Immature natural killer cell (primary cell): ENCODE results near the gene MYOF. TPM values are rescaled to one million over a fixed set of nuclear protein-coding genes. Genes with fewer than 3 reads are reported as not detected.

Experiments used
- DNase-seq, 3 donors: peaks; one replicate each; pipeline ENCODE4 v3.0.0; 2022; ENCODE audit warnings: mixed read lengths in 1 of 3
- H3K27ac Mint-ChIP-seq, 6 donors: one replicate each; pipeline ENCODE4 v1.8.0; 2020; ENCODE audit warnings: mixed read lengths in 6 of 6, mild to moderate bottlenecking in 5 of 6, inconsistent platforms in 4 of 6, moderate library complexity in 3 of 6
- H3K27me3 Mint-ChIP-seq, 3 donors: one replicate each; pipeline ENCODE4 v1.8.0; 2020 to 2021; ENCODE audit warnings: low read depth in 3 of 3, mild to moderate bottlenecking in 3 of 3, mixed read lengths in 3 of 3, moderate library complexity in 3 of 3, inconsistent platforms in 1 of 3
- H3K36me3 Mint-ChIP-seq, 3 donors: one replicate each; pipeline ENCODE4 v1.8.0; 2020; ENCODE audit warnings: mixed read lengths in 3 of 3, inconsistent platforms in 2 of 3, mild to moderate bottlenecking in 2 of 3
- H3K4me1 Mint-ChIP-seq, 2 donors: one replicate each; pipeline ENCODE4 v1.8.0; 2020; ENCODE audit warnings: inconsistent platforms in 2 of 2, mild to moderate bottlenecking in 2 of 2, mixed read lengths in 2 of 2, moderate library complexity in 1 of 2
- H3K4me3 Mint-ChIP-seq, 5 donors: one replicate each; pipeline ENCODE4 v1.8.0; 2020; ENCODE audit warnings: mild to moderate bottlenecking in 5 of 5, mixed read lengths in 5 of 5, inconsistent platforms in 3 of 5, moderate library complexity in 3 of 5
- H3K9me3 Mint-ChIP-seq, 6 donors: one replicate each; pipeline ENCODE4 v1.8.0; 2020; ENCODE audit warnings: mild to moderate bottlenecking in 6 of 6, mixed read lengths in 6 of 6, inconsistent platforms in 4 of 6, moderate library complexity in 3 of 6
- polyA plus RNA-seq, 3 donors: library from polyadenylated mRNA; unstranded; fragments of 300-500 nt; fragmentation: Illumina TruSeq; gene quantifications; one replicate each; pipeline ENCODE4 v1.2.3, GENCODE V29; 2021

The MYOF gene
- polyA plus RNA-seq, 3 donors from 2014 or later: 0.21 to 0.33 TPM; not detected in 1

DNA sequence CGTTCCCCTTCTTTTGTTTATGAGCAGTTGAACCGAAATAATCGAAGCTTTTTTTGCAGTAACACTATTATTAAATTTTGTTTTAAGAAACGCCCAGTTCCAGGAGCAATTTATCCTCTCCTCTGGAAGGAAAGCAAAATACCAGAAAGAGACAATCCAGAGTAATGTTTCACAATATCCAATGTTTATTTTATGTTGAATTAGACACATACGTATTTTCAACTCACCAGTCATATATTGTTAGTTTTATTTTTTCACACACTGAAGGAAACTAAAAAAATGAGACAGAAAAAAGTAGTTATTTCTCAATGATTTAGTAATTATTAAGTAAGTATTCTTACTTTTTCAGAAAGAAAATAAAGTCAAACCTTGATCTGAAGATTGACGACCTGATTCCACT, 85.1 kb downstream of the MYOF start:
- no peak for DNase-seq
- Mint-ChIP-seq H3K27ac (no peak overlapping the region), H3K4me1 (no peaks in the 10 kb centered on the region), H3K4me3 (no peak overlapping the region), H3K27me3 (peaks cover 0 to 4% (median 2%) of the 10 kb centered on the region in 3 donors), H3K9me3 (no peaks in the 10 kb centered on the region), H3K36me3 (no peaks in the 10 kb centered on the region)

DNA sequence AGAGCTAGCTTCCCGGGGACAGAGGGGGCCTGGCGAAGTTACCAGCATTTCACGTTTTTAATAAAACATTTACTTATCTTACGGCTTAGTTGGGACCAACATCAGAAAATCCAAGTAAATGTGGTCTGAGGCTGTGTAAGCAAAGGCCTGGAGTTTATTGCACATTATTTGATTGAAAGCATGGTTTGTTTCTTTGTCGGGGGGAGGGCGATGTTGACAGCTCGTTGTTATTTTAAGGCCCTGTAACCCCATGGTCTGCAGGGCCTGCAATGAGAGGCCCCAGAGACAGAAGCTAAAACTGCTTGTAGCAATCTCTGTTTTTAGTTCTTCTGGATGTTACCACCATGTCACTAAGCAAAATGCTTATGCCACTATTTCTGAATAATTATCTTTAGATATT, 88.9 kb downstream of the MYOF start:
- H3K27me3 Mint-ChIP-seq: peaks cover 0 to 5% (median 1%) of the 10 kb centered on the region in 3 donors
- DNase-seq: no peak
- no peaks in the 10 kb centered on the region for H3K36me3 Mint-ChIP-seq
- H3K4me1 Mint-ChIP-seq: no peaks in the 10 kb centered on the region
- H3K27ac Mint-ChIP-seq: no peak overlapping the region
- no peaks in the 10 kb centered on the region for H3K9me3 Mint-ChIP-seq
- no peak overlapping the region for H3K4me3 Mint-ChIP-seq

DNA sequence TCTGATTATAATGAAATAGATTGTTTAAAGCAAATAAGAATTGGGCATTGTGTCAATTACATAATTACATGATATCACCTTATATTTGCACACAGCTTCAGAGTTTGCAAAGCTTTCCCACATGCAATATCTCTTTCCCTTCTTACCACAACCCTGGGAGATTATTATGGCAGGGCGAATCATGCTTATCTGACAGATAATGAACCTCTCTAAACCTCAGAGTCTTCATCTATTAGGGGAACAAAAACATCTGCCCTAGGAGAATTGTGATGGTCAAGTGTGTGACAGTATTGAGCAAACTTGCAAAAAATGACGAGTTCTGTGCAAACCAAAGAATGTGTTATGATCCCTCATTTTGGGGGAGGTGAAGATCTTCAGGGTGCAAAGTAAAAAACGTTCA, 90.0 kb downstream of the MYOF start:
- no peak overlapping the region for H3K4me3 Mint-ChIP-seq
- H3K27ac Mint-ChIP-seq: no peak overlapping the region
- H3K27me3 Mint-ChIP-seq: peaks cover 0 to 5% (median 0%) of the 10 kb centered on the region in 3 donors
- H3K36me3 Mint-ChIP-seq: no peaks in the 10 kb centered on the region
- DNase-seq: no peak
- peaks cover 8 to 9% of the 10 kb centered on the region in 2 donors for H3K4me1 Mint-ChIP-seq
- no peaks in the 10 kb centered on the region for H3K9me3 Mint-ChIP-seq

DNA sequence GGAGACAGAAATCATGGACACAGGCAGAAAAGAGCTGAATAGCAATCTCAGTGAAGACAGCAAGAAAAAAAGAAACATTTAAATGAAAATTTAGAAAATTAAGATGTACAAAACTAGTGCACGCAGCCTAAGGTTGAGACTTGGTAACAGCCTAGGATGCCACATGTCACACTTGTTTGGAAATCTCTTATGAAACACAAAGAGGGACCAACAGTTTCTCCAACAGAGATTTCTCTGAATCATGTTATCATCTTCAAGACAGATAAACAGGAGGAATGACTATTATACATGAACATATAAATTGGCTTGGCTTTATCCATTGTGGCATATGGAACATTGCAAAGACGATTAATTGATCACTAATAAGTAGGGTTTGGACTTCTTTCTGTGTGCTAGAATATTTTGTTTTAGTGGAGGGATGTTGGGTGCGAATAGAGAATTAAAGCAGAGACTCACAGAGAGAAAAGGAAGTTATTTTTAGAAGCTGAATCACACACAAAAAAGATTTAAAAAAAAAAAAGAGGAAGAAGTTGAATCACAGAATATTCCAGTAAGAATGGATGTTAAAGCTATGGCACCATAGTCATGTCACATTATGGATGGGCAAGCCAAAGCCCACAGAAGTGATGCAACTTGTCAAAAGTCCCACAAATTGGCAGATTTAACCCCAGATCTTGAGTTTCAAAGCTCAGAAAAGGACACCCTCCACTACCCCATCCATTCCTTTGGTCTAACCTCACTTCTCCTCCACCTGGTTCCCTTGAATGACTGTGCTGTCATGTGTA, 91.6 kb downstream of the MYOF start:
- Mint-ChIP-seq H3K36me3 (no peaks in the 10 kb centered on the region), H3K27ac (no peak overlapping the region), H3K27me3 (peaks cover 0 to 5% (median 2%) of the 10 kb centered on the region in 3 donors), H3K4me3 (no peak overlapping the region), H3K4me1 (peaks cover 20 to 23% of the 10 kb centered on the region in 2 donors), H3K9me3 (no peaks in the 10 kb centered on the region)
- DNase-seq: no peak

DNA sequence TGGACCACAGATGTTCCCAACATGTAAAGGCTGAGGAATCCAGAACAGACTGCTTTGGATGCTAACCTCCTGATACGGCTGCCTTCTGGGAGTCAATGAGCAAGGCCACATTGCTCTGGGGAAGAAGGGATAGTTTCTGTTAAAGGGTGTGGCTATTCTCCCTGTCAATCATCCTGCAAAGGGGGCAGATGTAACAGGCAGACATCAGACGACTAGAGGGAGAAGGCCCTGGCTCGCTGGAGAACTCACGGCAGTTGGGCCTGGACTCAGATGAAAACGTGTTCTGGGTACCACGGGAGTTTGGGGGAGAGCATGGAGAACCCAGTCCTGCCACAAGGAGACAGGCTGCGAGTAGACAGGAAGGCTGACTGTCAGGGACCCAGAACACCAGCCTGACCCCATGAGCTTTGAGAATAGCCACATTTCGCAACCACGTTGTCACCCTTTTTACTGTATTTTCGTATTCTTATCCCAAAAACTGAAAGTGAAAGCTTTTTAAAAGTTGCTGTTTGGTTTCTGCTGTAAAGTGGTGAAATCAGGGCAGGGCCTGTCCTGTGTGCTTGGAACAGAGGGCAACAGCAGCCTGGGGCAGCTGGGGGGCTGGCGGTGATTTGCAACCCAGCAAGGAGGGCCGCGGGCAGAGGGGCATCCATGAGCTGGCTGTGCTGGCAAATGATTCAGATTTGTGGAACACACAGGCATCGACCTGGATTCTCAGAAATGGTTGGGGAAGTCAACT, 95.3 kb downstream of the MYOF start:
- H3K27ac Mint-ChIP-seq: peak overlapping the region; percentile 84 to 93 (median 91)
- H3K27me3 Mint-ChIP-seq: peaks cover 2 to 4% (median 4%) of the 10 kb centered on the region in 3 donors
- H3K9me3 Mint-ChIP-seq: no peaks in the 10 kb centered on the region
- peak overlapping the region; percentile 56 to 86 (median 73) for H3K4me3 Mint-ChIP-seq
- peaks cover 20 to 23% of the 10 kb centered on the region in 2 donors for H3K4me1 Mint-ChIP-seq
- H3K36me3 Mint-ChIP-seq: no peaks in the 10 kb centered on the region
- DNase-seq: peak; percentile 49 to 61 (median 53)

DNA sequence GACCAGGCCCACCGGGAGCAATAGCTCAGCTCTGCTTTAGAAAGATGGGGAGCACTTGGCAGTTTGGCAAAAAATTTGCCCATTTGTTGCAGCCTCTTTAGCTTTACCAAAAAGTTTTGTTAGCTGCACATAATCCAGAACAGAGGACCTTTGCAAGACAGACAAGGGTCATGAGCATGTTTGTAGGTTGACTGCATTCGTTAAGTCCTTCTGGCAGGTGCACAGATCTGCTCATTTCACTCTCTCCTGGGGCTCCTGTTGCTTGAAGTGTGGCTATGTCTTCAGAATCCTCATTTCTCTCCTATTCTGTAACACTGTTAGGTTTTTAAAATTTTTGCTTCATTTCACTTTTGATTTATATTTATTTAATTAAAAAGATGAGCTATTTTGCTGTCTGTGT, 96.8 kb downstream of the MYOF start:
- Mint-ChIP-seq H3K4me3 (no peak overlapping the region), H3K36me3 (no peaks in the 10 kb centered on the region), H3K27me3 (peaks cover 2 to 4% (median 2%) of the 10 kb centered on the region in 3 donors), H3K27ac (peak overlapping the region in 4 of 6 donors; percentile 15 to 64 (median 22)), H3K4me1 (peaks cover 20 to 23% of the 10 kb centered on the region in 2 donors), H3K9me3 (no peaks in the 10 kb centered on the region)
- DNase-seq: no peak

DNA sequence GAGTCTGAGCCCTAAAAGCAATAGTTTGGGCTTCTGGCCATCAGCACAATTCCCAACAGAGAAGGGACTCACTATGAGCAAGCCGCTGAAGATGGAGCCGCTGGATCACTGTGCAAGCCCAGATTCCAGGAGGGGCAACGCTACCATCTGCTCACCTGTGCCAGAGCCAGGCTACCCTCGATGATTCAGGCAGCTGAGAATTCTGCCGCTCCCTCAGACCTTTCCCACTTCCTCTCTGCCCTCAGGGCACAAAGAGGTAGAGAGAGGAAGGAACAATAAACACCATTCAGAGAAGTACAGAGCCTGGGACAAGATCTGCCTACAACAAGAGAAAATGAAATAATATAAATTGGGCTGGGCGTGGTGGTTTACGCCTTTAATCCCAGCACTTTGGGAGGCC, 98.1 kb downstream of the MYOF start:
- H3K4me3 Mint-ChIP-seq: no peak overlapping the region
- H3K4me1 Mint-ChIP-seq: peaks cover 20 to 23% of the 10 kb centered on the region in 2 donors
- peaks cover 2 to 4% (median 2%) of the 10 kb centered on the region in 3 donors for H3K27me3 Mint-ChIP-seq
- DNase-seq: no peak
- no peaks in the 10 kb centered on the region for H3K36me3 Mint-ChIP-seq
- no peaks in the 10 kb centered on the region for H3K9me3 Mint-ChIP-seq
- H3K27ac Mint-ChIP-seq: peak overlapping the region in 1 of 6 donors; percentile 18

DNA sequence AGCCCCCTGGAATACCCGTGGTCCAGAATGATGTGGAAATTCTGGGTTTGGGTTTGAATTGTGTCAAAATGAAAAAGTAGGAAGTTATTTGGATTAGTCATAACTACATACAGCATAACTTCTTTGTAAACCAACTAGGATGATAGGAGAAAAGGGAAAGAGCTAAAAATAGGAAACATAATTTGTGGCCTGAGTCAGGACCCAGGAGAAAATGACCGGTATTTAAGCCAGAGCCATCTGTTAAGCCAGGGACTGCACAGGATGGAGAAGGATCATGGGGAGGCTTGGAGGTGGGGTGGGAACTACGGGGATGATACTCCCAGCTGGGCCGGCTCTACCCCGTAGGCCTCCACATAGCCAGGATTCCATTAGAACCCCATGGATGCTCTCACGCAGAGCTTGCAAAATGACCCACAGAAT, 98.6 kb downstream of the MYOF start:
- Mint-ChIP-seq H3K4me3 (no peak overlapping the region), H3K27me3 (peaks cover 2 to 4% (median 2%) of the 10 kb centered on the region in 3 donors), H3K4me1 (peaks cover 20 to 23% of the 10 kb centered on the region in 2 donors), H3K9me3 (no peaks in the 10 kb centered on the region), H3K36me3 (no peaks in the 10 kb centered on the region), H3K27ac (peak overlapping the region in 2 of 6 donors; percentile 12 to 18)
- DNase-seq: no peak

DNA sequence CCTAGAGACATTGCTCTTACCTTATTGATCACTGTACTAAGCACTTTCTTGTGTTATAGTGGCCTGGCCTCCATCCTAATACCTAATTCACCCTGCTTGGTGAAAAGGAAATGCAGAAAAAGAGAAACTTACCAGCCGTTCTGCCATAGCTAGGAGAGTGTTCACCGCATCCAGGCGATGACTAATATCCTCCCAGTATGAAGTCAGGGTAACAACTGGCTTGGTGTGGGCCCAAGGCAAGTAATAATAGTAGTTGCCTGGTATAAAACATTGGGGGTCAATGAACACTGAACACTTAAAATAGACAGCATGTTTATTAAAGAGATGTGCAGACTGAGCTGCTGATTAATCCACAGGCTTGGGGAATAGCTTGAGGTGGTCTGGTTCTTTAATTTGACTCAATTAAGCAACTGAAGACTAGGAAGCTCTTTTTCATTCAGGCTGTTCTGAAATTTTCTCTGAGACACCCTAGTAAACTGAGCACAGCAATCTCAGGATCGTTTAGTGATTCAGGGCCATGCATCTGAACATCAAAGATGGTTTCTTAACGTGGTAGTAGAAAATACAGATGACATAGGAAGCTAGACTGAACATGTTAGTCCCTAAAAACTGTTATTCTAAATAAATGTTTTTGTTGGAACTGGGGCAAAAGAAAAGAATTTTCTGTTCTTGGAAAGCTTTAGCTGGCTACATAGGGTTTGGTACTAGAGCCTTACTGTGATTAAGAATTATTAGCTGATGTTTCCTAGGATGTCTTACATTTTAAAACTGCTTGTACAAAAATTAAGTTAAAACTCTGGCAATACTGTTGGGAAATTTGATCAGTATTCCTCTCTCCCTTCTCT, 102.2 kb downstream of the MYOF start:
- DNase-seq: peak in 1 of 3 donors; percentile 9
- H3K36me3 Mint-ChIP-seq: no peaks in the 10 kb centered on the region

DNA sequence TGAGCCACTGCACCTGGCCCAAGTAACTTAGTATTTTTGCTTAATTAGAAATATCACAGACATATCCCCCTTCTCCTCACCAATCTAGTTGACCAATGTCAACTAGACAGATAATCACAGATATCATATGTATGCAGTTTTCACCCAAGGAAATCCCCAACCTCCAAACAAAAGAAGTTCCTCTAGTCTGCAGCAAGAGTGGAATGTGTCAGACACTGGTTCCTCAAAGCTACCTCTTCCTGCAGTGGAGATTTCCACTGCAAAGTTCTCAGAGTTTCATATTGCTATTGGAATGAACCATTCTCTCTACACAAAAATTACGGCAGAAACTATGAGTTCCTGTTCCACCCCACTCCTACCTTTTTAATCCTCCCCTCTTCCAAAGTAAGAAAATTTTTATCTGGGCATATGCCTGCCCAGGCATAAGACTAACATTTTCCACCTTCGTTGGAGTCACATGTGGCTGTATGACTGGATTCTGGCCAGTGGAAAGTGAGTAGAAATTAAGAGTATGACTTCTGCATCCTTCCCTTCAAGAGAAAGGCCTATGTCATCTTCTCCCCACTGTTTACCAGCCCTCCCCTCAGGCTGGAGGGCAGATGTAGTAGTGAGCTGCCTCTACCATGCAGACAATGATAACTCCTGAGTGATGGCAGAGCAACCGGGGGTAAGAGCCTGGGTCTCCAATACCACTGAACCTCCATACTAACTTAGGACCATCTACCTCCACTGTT, 103.0 kb downstream of the MYOF start:
- Mint-ChIP-seq H3K4me1 (no peaks in the 10 kb centered on the region), H3K27ac (peak overlapping the region in 2 of 6 donors; percentile 0 to 63), H3K27me3 (peaks cover 0 to 2% (median 0%) of the 10 kb centered on the region in 3 donors), H3K36me3 (no peaks in the 10 kb centered on the region), H3K4me3 (no peak overlapping the region), H3K9me3 (no peaks in the 10 kb centered on the region)
- no peak for DNase-seq

More for the DNA sequence above, 102.2 kb downstream of the MYOF start:
- Mint-ChIP-seq H3K27ac (peak overlapping the region in 2 of 6 donors; percentile 0 to 63), H3K4me1 (no peaks in the 10 kb centered on the region), H3K4me3 (no peak overlapping the region), H3K9me3 (no peaks in the 10 kb centered on the region), H3K27me3 (peaks cover 0 to 4% (median 2%) of the 10 kb centered on the region in 3 donors)

DNA sequence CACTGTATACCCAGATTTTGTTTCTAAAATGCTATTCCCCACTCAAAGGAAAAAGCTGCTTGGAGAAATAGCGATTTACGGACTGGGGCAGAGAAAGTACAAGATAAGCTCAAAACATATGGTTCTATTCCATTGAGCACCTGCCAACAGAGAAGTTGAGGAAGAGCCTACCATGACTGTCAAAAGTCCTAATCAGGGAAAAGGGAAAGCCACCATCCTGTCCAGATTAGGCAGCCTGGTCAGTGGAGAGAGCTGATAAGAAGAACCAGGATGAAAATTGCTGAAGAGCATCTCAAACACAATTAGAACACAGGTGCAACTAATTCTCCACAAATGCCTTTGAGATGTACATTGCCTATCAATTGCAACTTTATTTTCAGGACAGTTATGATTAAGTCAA, 104.1 kb downstream of the MYOF start:
- H3K4me1 Mint-ChIP-seq: no peaks in the 10 kb centered on the region
- no peaks in the 10 kb centered on the region for H3K9me3 Mint-ChIP-seq
- DNase-seq: no peak
- no peaks in the 10 kb centered on the region for H3K27me3 Mint-ChIP-seq
- no peaks in the 10 kb centered on the region for H3K36me3 Mint-ChIP-seq
- no peak overlapping the region for H3K27ac Mint-ChIP-seq
- no peak overlapping the region for H3K4me3 Mint-ChIP-seq

DNA sequence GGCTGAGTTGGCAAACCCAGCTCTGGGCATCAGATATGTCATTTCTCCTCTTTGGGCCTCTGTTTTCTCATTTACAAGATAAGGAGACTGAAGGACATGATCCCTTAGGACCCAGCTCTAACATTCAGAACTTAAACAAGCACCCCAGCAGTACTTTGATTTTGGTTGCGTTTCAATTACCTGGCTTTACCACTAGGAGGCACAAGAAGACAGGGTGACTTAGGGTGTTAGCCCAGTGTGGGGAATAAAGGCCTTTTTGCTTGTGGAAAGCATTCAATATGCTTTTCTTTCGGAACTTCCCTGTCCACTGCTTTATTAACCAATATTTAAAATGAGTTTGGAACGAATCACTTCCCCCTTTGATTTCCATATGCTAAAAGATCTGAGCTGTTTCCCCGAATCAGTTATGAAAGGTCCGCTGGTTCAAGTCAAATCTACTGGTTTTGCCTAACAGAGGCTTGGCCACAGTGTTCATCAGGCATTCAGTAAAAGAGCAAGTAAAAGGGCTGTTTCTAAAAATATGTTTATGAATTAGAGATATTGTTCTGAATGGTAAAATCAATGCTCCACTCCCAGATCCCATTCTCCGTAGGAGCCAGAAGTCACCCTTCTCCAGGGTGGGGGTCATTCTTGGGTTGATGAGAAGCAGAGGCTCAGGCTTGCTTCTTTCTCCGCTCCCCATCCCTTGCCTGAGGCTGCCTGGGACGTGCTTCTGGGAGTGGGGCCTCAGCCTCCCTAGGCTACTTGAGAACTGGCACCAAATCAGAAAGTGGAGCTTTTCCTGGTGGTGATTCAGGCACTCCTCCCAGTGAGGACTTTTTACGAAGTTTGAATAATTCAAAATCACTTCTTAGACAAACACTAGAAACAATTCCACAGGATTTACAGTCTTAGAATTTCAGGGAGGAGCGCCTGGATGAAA, 105.5 kb downstream of the MYOF start:
- DNase-seq: peak; percentile 53 to 65 (median 64)
- Mint-ChIP-seq H3K9me3 (no peaks in the 10 kb centered on the region), H3K27me3 (no peaks in the 10 kb centered on the region), H3K4me1 (no peaks in the 10 kb centered on the region), H3K4me3 (no peak overlapping the region), H3K36me3 (no peaks in the 10 kb centered on the region), H3K27ac (no peak overlapping the region)
